NCI-H2196 (cell line): ENCODE data around the gene BST1.

Source experiments
- DNase-seq: peaks from one replicate; lab custom pipeline; 2025; ENCODE audit not compliant: unreplicated experiment; lab: John Stamatoyannopoulos, UW

The BST1 gene

GRCh38 chr4:15777697-15778288, 74.9 kb downstream of the BST1 start:
- no peak for DNase-seq

GRCh38 chr4:15778289-15779241, 75.7 kb downstream of the BST1 start, which contains the start of gene CD38:
Gene CD38 (plus strand): TSS chr4:15778328. CDS start chr4:15778415, 87 bp downstream.
- DNase-seq, result no peak

- no peak for DNase-seq
These were observed 76.4 kb downstream of the BST1 start for GRCh38 chr4:15779306-15779705.

- no peak for DNase-seq
These were observed 76.9 kb downstream of the BST1 start for GRCh38 chr4:15779809-15780208.

- DNase-seq, result no peak
These were observed 78.7 kb downstream of the BST1 start for GRCh38 chr4:15781427-15782095.
